Muscle of back (tissue), 11 donors: ENCODE data around the gene VGF. TPM values are rescaled to one million over a fixed set of nuclear protein-coding genes. Genes with fewer than 3 reads are reported as not detected.
"Not testable (repeated sequence)": the region's sequence is repeated elsewhere in the genome, so short reads cannot be mapped to it uniquely, and the experiment has no call there.

Experiments used
- DNase-seq, 3 donors: peaks; one replicate each; pipeline versions ENCODE4 v3.0.0 to v3.0.0-alpha.2; 2013
- polyA plus RNA-seq, 10 donors: library from polyadenylated mRNA; unstranded; fragments of 120-200 nt; gene quantifications; one replicate each; pipeline ENCODE4 v1.2.1, GENCODE V29; 2013; ENCODE audit not compliant: insufficient read length in 10 of 10

The VGF gene
- polyA plus RNA-seq, 10 donors: not detected

DNA sequence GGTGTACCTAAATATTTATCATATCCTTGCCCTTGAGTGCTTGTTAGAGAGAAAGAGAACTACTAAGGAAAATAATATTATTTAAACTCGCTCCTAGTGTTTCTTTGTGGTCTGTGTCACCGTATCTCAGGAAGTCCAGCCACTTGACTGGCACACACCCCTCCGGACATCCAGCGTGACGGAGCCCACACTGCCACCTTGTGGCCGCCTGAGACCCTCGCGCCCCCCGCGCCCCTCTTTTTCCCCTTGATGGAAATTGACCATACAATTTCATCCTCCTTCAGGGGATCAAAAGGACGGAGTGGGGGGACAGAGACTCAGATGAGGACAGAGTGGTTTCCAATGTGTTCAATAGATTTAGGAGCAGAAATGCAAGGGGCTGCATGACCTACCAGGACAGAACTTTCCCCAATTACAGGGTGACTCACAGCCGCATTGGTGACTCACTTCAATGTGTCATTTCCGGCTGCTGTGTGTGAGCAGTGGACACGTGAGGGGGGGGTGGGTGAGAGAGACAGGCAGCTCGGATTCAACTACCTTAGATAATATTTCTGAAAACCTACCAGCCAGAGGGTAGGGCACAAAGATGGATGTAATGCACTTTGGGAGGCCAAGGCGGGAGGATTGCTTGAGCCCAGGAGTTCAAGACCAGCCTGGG, 27.0 kb downstream of the VGF start:
- DNase-seq: peak in 2 of 3 donors; percentile 80 to 92

DNA sequence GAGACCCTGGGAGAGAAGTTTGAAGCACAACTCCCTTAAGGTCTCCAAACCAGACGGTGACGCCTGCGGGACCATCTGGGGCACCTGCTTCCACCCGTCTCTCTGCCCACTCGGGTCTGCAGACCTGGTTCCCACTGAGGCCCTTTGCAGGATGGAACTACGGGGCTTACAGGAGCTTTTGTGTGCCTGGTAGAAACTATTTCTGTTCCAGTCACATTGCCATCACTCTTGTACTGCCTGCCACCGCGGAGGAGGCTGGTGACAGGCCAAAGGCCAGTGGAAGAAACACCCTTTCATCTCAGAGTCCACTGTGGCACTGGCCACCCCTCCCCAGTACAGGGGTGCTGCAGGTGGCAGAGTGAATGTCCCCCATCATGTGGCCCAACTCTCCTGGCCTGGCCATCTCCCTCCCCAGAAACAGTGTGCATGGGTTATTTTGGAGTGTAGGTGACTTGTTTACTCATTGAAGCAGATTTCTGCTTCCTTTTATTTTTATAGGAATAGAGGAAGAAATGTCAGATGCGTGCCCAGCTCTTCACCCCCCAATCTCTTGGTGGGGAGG, 27.6 kb downstream of the VGF start:
- DNase-seq: no peak

DNA sequence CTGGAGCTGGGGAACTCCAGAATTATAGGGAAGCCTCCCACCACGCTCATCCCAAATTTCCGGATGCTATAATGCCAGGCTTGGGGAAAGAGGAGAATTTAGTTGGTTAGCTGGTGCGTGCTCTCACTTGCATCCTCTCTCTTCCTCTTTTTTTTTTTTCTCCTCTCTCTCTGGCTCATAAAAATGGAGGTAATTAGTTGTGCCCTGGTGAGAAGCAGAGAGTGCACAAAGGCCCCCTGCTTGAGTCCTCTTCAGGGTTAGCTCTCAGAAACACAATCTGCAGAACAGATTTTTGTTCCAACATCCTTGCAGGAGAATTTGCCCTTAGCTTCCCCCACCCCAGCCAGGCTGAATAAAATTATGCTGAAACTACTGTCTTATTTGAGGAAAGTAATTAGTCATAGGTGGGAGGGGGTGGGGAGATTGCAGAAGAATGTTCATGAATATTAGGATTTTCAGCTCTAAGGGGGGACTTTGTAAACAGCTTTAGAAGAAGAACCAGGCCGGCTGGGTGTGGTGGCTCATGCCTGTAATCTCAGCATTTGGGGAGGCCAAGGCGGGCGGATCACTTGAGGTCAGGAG, 30.9 kb downstream of the VGF start:
- no peak for DNase-seq

DNA sequence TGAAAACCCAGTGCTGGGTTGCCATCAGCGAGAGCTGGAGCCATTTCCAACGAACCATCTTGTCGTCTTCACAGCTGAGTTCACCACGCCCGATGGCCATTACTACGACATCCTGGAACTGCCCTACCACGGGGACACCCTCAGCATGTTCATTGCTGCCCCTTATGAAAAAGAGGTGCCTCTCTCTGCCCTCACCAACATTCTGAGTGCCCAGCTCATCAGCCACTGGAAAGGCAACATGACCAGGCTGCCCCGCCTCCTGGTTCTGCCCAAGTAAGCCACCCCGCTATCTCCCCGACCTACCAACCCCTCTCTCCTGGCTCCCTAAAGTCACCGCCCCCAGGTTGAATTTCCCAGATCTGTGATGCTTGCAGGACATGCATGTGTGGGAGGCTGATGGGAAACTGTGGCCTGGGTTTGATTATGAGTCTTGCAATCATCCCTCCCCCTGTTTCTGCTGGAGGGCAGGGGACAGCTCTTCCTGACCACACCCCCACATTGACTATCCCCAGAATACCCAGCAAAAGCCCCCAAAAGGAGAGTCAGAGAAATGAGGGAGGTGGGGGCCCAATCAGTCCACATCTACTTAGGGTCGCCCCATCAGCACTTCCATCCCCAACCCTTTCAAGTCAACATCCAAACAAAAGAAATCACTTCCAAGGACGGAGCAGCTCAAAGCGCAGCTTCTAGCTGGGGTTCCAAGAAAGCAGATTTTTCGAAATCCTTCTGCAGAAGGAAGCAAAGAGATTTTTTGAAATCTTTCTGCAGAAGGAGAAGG, 31.6 kb downstream of the VGF start:
- no peak for DNase-seq

DNA sequence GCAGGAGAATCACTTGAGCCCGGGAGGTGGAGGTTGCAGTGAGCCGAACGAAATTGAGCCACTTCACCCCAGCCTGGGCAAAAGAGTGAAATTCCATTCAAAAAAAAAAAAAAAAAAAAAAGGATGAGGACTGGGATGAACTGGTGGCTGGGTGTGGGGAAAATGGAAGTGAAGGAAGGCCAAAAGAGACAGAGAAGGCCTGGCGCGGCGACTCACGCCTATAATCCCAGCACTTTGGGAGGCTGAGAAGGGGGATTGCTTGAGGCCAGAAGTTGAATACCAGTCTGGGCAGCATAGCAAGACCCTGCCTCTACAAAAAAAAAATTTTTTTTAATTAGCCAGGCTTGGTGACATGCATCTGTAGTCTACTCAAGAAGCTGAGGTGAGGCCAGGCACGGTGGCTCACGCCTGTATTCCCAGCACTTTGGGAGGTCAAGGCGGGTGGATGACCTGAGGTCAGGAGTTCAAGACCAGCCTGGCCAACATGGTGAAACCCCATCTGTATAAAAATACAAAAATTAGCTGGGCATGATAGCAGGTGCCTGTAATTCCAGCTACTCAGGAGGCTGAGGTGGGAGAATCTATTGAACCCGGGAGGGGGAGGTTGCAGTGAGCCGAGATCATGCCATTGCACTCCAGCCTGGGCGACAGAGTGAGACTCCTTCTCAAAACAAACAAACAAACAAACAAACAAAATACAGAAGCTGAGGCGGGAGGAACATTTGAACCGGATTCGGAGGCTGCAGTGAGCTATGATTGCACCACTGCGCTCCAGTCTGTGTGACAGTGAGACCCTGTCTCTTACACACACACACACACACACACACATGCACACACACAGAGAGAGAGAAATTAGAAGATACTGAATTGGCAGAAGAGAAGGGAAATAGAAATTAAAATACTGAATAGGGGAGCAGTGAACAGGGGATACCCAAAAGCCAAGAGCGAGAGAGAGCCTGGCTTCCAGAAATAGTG, 32.5 kb downstream of the VGF start:
- DNase-seq: not testable (repeated sequence)

DNA sequence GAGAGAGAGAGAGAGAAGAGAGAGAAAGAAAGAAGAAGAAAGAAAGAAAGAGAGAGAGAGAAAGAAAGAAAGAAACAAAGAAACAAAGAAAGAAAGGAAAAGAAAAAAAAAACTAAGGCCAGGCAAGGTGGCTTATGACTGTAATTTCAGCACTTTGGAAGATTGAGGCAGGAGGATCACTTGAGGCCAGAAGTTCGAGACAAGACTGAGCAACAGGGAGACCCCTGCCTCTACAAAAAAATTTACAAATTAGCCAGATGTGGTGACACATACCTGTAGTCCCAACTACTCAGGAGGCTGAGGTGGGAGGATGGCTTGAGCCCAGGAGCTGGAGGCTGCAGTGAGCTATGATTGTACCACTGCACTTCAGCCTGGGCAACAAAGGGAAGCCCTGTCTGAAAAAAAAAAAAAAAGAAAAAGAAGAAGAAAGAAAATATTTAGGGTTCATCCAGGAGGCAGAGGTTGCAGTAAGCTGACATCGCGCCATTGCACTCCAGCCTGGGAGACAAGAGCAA, 35.7 kb downstream of the VGF start:
- DNase-seq: no peak

DNA sequence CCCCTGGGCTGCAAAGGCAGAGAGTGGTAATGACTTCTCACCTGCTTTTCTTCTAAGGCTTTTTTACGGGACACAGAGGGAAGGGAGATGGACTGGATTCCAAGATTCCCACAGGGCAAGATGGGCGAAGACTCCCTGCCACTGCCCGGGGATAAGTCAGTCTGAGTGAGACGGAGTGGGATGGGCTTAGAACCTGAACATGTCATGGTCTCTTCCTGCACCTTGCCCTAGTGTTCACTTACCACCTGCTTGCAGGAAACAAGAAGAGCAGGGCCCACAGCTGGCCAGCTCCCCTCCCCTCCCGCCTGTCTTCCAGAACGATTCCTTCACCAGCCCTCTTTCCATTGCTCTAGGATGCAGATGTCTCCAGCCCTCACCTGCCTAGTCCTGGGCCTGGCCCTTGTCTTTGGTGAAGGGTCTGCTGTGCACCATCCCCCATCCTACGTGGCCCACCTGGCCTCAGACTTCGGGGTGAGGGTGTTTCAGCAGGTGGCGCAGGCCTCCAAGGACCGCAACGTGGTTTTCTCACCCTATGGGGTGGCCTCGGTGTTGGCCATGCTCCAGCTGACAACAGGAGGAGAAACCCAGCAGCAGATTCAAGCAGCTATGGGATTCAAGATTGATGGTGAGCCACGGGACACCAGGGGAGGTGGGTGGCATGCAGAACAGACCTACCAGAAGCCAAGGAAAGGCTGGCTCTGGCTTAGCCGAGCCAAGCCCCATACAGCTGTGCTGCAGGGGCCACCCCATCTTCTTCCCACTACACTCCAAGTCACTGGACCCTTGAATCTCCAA, 37.1 kb downstream of the VGF start:
- DNase-seq: no peak

DNA sequence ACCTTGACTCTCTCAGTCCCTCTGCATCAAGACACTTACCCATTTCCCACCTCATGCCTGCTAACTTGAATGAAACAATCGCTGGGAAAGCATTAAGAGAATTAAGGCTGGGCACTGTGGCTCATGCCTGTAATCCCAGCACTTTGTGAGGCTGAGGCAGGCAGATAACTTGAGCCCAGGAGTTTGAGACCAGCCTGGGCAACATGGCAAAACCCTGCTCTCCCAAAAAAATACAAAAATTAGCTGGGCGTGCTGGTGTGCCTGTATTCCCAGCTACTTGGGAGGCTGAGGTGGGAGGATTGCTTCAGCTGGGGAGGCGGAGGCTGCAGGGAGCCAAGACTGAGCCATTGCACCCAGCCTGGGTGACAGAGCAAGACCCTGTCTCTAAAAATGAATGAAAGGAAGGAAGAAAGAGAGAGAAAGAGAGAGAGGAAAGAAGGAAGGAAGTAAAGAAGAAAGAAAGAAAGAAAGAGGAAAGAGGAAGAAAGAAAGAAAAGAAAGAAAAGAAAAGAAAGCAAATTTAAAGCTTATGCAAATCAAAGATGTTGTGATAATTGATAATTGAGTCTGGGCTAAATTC, 37.8 kb downstream of the VGF start:
- no peak for DNase-seq

DNA sequence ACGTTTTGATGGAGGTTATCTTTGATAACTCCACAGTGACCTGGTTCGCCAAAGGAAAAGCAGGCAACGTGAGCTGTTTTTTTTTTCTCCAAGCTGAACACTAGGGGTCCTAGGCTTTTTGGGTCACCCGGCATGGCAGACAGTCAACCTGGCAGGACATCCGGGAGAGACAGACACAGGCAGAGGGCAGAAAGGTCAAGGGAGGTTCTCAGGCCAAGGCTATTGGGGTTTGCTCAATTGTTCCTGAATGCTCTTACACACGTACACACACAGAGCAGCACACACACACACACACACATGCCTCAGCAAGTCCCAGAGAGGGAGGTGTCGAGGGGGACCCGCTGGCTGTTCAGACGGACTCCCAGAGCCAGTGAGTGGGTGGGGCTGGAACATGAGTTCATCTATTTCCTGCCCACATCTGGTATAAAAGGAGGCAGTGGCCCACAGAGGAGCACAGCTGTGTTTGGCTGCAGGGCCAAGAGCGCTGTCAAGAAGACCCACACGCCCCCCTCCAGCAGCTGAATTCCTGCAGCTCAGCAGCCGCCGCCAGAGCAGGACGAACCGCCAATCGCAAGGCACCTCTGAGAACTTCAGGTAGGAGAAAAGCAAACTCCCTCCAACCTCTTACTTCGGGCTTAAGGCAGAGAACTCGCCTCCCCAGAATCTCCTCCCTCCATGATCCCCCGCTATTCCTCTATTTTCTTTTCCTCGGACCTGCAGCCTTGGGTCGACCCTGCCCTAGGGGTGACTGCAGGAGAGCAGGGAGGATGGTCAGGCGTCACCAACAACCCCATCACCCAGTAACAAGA, 38.5 kb downstream of the VGF start, which contains the start of gene SERPINE1:
TSS of gene SERPINE1 (plus strand) at position 454 of the 809 bp plus-strand sequence. CDS start 1,290 bp downstream, outside the sequence.
- DNase-seq: peak; percentile 92 to 98 (median 97)

DNA sequence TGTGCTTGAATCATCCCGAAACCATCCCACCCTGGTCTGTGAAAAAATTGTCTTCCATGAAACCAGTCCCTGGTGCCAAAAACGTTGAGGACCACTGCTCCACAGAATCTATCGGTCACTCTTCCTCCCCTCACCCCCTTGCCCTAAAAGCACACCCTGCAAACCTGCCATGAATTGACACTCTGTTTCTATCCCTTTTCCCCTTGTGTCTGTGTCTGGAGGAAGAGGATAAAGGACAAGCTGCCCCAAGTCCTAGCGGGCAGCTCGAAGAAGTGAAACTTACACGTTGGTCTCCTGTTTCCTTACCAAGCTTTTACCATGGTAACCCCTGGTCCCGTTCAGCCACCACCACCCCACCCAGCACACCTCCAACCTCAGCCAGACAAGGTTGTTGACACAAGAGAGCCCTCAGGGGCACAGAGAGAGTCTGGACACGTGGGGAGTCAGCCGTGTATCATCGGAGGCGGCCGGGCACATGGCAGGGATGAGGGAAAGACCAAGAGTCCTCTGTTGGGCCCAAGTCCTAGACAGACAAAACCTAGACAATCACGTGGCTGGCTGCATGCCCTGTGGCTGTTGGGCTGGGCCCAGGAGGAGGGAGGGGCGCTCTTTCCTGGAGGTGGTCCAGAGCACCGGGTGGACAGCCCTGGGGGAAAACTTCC, 39.2 kb downstream of the VGF start:
- DNase-seq: peak in 2 of 3 donors; percentile 62 to 67

DNA sequence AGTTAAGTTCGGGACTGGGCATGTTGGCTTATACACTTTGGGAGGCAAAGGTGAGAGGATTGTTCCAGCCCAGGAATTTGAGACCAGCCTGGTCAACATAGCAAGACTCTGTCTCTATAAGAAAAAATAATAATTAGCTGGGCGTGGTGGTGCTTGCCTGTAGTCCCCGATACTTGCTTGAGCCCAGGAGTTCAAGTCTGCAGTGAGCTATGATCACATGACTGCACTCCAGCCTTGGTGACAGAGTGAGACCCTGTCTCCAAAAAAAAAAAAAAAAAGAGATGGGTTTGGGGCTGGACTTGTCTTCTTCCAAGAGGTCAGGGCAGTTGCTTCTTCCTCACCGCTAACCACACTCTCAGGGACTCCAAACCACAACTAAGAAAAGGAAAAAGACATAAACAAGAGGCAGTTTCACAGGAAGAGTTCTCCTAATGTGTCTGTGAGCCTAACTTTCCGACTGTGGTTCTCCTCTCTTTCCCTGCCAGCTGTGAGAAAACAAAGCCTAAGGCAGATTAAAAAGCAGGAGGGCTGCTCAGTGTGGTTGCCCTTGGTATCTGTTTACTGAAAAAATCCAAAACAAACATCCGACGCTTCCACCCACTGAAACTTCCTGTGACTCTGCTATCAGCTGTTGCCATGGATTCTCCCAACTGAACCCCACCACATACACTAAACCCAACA, 40.9 kb downstream of the VGF start:
- peak in 1 of 3 donors; percentile 59 for DNase-seq

DNA sequence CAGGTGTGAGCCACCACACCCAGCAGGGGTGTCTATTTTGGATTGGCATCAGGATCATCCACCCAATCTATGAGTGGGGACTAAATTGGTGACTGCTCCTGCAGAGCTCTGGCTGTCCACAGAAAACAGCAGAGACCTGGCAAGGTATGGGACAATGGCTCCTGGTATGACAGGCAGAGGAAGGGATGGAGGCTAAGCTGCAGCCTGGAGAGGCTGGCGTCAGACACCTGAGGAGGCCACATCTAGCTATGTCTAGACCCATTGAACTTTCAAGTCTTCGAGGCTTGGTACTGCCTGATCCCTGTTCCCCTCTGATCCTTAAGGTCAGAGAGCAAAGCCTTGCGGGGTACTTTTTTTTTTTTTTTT, 41.7 kb downstream of the VGF start:
- DNase-seq: no peak

DNA sequence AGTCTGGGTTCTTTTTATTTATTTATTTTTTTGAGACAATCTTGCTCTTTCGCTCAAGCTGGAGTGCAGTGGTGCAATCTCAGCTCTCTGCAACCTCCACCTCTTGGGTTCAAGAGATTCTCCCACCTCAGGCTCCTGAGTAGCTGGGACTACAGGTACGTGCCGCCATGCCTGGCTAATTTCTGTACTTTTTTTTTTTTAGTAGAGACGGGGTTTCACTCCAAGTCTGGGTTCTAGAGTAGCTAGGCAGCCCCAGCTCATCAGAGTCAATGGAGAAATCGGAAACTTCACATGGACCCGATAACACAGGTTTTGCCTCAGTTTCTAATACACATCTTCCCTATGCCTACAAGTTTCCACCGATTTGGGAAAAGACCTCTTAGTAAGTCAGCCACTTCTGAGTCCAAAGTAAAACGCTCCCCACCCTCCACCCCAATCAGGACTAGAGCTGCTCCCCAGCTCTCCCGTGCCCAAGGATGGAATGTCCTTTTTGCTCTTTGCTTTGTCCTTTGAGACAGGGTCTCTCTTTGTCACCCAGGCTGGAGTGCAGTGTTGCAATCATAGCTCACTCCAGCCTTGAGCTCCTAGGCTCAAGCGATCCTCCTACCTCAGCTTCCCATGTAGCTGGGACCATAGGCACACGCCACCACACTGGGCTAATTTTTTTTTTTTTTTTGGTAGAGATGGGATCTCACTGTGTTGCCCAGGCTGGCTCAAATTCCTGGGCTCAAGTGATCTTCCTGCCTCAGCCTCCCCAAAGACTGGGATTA, 42.3 kb downstream of the VGF start:
- no peak for DNase-seq

DNA sequence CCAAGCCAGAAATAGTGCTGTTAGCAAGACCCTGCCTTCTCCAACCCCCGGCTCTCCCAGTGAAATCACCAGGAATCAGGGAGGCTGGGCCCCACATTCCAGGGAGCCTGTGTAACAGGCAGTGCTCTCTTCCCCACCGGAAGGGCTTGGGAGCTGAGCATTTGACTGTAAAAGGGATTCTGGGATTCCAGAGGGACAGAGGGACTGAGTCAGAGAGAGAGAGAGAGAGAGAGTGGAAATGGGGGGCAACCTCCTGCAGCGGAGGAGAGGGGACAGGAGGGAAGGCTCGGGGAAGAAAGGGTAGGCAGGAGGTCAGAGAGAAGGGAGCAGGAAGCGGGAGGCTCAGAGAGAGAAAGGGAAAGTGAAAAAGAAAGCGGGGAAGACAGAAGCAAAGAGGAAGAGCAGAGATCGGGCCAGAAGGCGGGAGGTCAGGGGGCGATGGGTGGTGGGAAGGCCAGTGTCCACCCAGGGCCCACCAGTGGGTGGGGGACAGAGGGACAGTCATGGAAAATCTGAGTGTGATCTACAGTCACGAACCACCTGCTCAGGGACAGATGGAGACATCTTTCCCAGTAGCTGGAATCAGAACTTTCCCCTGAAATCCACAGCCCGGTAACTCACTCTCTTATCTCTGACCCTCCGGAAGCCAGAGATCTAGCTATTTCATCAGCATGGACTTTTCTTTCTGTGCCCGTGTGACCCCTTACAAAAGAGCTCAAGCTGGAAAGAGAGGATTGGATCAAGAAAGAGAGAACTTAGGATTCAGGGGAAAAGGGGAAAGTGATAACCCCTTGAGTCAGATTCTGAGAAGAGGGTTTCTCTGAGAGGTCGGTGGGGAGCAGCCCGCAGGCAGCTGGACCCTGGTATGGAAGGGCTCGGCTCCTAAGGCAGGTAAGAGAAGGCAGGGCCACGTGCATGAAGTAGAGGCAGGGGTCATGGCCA, 43.1 kb downstream of the VGF start:
- peak; percentile 94 to 99 (median 97) for DNase-seq

DNA sequence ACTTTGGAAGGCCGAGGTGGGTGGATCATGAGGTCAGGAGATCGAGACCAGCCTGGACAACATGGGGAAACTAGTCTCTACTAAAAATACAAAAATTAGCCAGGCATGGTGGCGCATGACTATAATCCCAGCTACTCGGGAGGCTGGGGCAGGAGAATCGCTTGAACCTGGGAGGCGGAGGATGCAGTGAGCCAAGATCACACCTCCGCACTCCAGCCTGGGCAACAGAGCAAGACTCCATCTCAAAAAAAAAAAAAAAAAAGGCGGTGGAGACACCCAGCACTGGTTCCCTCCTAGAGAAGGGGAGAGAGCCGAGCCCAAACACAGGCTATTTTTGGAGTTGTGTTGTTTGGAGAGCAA, 43.8 kb downstream of the VGF start:
- DNase-seq: not testable (repeated sequence)

DNA sequence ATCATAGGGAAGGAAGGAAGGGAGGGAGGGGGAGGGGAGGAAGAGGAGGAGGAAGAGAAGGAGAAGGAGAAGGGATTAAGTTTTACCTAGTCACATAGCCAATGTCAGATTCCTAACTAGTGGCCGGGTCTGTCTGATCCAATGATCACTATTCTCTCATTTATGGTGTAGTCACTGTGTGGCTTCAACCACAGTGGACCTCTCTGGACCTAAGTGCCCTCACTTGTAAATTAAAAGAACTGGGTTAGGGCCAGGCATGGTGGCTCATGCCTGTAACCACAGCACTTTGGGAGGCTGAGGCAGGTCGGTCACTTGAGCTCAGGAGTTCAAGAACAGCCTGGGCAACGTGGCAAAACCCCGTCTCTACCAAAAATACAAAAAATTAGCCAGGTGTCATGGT, 45.1 kb downstream of the VGF start:
- no peak for DNase-seq
